HG03025 (cell line): ENCODE measurements around the gene NSG2.
"Not testable (repeated sequence)": the region's sequence is repeated elsewhere in the genome, so short reads cannot be mapped to it uniquely, and the experiment has no call there.

Experiments used
- ATAC-seq: cut with Tn5 transposase; IDR thresholded peaks from one replicate; pipeline ENCODE4 v1.9.1; 2021; ENCODE audit warnings: mild to moderate bottlenecking, moderate library complexity; ENCODE audit not compliant: unreplicated experiment, low FRiP score

The NSG2 gene

GRCh38 chr5:174097486-174098185 is 52.1 kb downstream of the NSG2 start:
- ATAC-seq: no peak

- ATAC-seq: no peak
Observed at GRCh38 chr5:174098694-174099093, 53.2 kb downstream of the NSG2 start.

- no peak for ATAC-seq
Observed at GRCh38 chr5:174100490-174100889, 55.0 kb downstream of the NSG2 start.

DNA sequence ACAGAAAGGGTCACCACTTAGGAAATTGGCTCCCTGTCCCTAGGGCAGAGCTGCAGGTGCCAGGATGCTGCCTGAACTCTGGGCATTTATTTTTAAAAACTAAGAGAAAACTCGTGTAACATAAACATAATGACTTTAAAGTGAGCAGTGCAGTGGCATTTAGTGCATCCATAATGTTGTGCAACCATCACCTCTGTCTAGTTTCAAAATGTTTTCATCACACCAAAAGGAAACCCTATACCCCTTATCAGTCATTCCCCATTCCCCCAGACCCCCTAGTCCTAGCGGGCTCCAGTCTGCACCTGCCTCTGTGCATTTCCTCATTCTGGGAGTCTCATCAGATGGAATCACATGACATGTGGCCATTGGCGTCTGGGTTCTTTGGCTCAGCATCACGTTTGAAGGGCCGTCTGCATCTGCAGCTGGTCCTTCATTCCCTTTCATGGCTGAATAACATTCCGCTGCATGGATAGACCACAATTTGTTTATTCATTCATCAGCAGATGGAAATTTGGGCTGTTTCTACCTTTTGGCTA is 55.8 kb downstream of the NSG2 start:
- ATAC-seq: no peak

GRCh38 chr5:174102574-174102973 is 57.1 kb downstream of the NSG2 start:
- not testable (repeated sequence) for ATAC-seq

GRCh38 chr5:174106997-174107655 is 61.6 kb downstream of the NSG2 start:
- no peak for ATAC-seq

GRCh38 chr5:174108745-174109144 is 63.2 kb downstream of the NSG2 start:
- ATAC-seq: no peak

DNA sequence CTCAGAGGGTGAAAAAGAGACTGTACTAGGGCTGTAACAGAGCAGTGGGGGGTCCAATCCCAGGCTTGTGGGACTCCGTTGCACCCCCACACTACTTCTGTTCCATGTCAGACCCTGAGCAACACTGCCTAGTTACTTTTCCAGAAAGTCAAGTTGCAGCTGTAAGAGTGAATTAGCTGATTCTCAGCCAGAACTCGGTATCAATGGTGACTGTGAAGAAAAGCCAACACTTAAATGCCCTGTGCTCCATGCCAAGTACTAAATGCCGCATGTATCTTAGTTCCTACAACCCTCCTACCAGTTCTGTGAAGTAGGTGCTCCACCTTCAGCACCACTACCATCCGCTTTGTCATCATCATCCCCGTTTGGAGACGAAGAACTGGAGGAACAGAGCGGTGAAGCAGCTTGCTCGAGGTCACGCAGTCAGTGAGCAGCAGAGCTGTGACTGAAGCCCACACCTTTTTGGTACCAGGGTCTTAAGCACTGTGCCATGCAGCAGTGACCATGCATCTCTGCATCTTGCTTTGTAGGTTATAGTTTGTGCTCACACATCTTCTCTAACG is 64.3 kb downstream of the NSG2 start:
- no peak for ATAC-seq

- ATAC-seq: no peak
Observed at GRCh38 chr5:174110310-174110709, 64.8 kb downstream of the NSG2 start.

DNA sequence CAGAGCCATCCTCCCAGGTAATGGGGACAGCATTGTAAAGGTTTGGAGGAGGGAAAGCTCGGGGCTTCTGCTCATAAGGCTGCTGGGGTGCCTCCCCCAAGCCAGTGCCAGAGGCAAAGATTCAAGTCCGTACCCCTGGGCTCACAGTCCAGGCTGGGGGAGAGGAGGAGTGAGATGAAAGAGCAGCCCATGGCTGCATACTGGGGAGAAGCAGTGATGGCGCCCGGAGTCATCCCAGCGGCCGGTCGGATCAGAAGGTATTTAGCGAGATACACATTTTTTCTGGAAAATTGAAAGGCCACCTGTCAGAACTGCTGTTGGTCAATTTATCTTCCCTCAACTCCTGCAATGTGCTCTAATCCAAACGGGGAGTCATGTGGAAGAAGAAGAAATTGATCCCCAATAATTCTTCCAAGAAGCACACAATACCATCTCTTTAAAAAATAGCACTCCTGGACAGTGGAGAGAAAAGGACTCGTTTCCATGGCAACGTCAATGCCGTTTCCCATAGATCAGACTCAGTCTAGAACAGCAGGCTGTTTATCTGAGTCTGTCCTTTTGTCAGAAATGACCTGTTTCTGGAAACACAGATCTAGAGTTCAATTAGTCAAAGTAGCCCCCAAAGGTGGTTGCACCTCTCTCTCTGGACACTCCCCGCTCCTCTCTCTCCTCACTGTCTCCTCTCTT is 65.9 kb downstream of the NSG2 start:
- no peak for ATAC-seq

DNA sequence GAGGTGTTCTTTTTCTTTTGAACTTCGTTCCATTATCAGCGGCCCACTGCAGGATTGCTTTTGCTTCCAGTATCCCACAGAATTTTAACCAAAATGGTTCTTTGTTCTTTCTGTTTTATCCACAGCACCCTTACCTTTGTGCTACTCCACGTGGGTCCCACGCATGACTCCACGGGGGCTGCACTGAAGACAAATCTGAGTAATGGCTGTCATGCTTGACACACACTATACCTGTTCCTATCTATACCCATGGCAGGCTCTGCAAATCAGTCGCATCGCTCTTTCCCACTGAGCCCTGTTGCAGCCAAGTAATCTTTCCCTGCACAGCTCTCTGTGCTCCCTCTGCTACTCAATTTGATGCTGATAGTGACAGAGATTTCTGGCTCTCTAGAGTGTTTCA is 69.7 kb downstream of the NSG2 start:
- no peak for ATAC-seq

GRCh38 chr5:174118823-174119467 is 73.4 kb downstream of the NSG2 start:
- ATAC-seq: no peak

GRCh38 chr5:174119468-174119881 is 74.0 kb downstream of the NSG2 start:
- ATAC-seq: no peak

GRCh38 chr5:174120401-174121005 is 75.0 kb downstream of the NSG2 start:
- ATAC-seq: no peak

DNA sequence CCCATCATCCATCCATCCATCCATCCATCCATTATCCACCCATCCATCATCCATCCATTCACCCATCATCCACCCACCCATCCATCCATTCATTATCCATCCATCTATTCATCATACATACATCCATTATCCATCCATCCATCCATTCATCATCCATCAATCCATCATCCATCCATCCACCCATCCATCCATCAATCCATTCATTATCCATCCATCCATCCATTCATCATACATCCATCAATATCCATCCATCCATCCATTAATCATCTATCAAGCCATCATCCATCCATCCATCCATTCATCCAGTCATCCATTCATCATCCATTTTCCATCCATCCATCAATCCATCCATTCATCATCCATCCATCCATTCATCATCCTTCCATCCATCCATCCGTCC is 89.0 kb downstream of the NSG2 start:
- no peak for ATAC-seq

DNA sequence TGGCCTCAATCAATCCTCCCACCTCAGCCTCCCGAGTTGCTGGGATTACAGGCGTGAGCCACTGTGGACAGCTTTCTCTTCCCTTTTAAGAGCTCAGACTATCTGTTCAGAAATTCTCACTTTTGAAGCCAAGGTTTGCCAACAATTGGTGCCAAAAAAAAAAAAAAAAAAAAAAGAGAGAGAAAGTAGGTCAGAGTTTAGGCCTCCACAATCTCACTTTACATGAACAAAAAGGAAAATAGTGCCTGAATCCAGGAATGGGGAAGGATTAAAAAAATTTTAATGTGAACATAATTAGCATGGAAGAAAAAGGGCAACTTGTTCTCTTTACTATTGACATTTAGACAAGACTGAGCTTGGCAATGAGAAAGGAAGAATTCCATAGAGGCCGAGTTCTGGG is 94.1 kb downstream of the NSG2 start:
- ATAC-seq: no peak

DNA sequence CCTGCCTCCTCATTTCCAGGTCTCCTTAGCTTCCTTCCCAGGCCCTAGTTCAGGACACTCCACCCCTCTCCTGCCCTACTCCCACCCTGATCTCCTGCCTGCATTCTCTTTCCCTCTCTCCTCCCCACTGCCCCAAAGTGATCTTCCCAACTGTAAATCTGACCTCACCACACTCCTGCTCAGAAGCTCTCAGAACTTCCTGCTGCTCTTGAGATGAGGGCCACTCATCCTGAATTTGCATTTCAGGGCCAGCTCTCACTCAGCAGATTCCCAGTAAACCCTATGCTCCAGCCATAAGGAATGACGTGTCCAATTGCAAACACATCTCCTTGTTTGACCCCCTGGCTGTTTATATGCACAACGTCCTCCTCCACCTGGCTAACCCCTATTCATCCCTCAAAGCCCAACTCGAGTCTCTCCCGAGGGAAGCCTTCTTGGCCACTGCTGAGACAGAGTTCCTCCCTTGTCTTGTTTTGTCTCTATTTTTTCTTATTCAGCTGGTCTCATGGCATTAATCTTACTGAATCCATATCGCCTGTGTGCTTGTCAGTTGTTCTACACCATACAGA is 95.0 kb downstream of the NSG2 start:
- no peak for ATAC-seq

GRCh38 chr5:174141398-174141797 is 95.9 kb downstream of the NSG2 start:
- no peak for ATAC-seq

DNA sequence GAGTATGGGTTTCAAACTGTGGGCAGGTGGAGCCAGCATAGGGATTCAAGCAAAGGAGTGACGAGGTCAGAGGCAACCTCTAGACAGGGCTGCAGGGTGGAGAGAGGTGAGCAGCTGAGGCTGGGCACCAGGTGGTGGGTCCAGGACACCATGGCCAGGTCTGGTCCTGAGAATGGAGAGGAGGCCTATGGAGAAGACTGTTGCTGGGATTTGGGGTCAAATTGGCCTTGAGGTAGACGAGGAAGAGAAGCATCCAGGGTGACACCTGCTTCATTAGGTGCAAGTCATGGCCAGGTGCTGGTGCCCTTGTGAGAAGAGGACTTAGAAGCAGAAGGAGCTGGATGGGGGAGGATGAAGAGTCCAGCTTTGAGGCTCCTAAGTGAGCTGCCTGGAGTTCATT is 99.6 kb downstream of the NSG2 start:
- no peak for ATAC-seq

- no peak for ATAC-seq
Observed at GRCh38 chr5:174145821-174146220, 100.3 kb downstream of the NSG2 start.
